T47D (cell line): ENCODE measurements around the gene UCHL1.

Source experiments
- DNase-seq, 2 experiments: peaks; one replicate each; pipeline versions ENCODE4 v3.0.0 to v3.0.0-alpha.2; 2011 to 2012; ENCODE audit warnings: low read depth in 1 of 2, low spot score in 1 of 2
- JUND ChIP-seq: IDR thresholded peaks from 2 replicates; pipeline ENCODE4 v1.6.1; 2012; ENCODE audit warnings: low read depth
- in situ Hi-C: cut with HindIII; loops from 2 replicates; pipeline ENCODE4 v1.10.0; 2016; ENCODE audit warnings: low sequenced_read_pairs, low pct_unique_long_range_greater_than_20kb

Gene UCHL1

DNA sequence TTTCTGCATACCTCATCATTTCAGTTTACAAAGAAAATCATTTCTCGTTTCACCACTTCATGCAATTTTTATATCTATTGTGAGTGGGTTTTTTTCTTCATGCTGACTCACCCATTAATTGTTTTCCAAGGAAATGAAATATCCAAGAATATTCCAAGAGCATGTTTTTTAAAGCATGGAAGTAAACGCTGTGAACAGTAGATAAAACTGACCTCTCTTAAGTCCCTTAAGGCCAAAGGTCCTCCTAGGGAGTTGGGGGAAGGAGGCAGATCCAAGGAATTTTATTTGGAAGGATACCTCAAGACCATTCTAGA lies 39.8 kb upstream of the UCHL1 start:
- in situ Hi-C loops: no loop called here
- no peak for TF ChIP-seq JUND
- DNase-seq: no peak

GRCh38 chr4:41217374-41217773 lies 39.4 kb upstream of the UCHL1 start:
- DNase-seq: no peak
- TF ChIP-seq JUND: no peak
- in situ Hi-C loops: no loop called here

GRCh38 chr4:41218703-41219102 lies 38.0 kb upstream of the UCHL1 start:
- in situ Hi-C loops: no loop called here
- no peak for DNase-seq
- no peak for TF ChIP-seq JUND

DNA sequence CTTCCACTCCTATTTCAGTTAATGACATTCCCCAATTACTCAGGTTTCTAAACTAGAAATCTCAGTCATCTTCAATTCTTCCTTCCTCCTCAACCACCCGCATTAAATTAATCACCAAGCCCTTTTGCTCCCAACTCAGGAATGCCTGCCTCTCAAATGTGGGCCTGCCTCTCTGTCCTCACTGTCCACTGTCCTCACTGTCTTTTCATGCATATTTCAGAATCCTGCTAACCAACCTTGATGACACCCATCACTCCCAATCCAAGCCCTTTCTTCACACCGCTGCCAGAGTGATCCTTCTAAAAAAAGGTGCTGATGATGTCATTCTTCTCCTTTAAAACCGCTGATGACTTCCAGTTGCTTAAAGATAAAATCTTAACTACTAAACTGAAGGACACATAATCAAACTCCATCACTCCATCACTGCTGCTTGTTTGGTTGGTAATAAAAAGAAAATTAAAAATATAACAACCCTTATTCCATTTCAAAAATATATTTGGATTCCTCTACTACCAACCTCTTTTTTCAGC lies 37.2 kb upstream of the UCHL1 start:
- in situ Hi-C loops: no loop called here
- DNase-seq: no peak
- no peak for TF ChIP-seq JUND

DNA sequence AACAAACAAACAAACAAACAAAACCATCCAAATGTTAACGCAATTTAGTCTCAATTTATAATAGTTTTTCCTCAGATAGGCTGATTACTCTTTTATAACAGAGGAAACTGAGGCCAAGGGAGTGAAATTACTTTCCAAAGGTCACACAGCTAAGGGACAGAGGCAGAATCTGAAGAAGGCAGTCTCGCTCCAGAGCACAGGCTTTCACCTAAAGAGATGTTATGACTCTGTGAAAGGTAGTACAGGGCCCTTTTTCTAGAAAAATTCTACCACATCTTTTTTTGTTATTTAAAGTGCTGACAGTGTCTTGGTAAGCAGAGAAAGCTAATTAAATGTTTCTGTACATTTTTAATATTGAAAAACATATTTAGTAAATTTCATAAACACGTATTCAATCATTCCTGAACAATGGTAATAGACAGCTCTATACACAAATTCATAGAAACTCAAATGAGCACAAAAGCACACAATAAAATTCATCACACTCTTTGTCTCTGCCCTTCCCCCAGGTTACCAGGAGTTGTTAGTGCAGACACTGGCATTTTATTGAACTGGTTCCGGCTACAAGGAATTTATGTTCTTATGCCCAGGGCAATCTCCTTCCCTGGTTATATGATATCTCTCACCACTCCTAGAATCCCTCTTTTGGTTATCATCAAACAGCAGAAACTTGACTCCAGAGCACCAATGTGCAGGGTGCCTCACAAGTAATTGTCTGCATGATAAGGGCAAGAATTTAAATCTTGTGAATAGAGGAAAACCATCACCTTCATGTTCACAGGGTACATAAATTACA lies 34.7 kb upstream of the UCHL1 start:
- DNase-seq: peak in 1 of 2 experiments; percentile 27
- in situ Hi-C loops: no loop called here
- no peak for TF ChIP-seq JUND

DNA sequence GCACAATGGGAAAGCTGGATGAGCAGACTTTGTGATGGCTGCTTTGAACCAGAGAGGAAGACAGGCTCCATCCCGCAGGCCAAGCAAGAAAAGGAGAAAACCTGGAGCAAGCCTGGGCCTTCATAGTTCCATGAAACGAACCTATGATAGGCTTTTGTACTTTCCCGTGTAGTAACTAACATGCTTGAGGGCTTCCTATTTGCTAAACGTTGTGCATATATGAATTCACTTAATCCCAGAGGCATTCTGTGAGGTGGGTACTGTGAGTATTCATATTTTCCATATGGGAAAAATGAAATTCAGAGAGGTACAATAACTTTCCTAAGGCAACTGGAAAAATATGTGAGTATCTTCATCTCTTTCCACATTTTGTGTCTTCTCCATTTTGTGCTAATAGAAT lies 28.8 kb upstream of the UCHL1 start:
- no peak for TF ChIP-seq JUND
- in situ Hi-C loops: no loop called here
- no peak for DNase-seq

DNA sequence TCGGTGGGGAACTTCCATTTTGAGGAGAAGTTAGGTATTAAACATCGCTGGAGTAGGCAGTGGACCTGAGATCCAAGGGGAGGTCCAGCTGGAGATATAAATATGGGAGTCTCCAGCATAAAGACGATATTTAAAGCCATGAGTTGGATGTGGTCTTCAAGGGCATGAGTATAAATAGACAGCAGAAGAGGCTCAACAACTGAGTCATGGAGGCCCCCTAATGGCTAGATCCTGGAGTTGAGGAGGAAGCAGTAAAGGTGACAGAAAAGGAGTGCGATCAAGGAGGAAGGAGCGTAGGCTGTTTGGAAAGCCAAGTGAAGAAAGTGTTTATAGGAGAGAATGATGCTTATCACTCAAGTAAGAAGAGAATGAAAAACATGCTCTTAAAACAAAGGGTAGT lies 24.3 kb upstream of the UCHL1 start:
- in situ Hi-C loops: no loop called here
- DNase-seq: peak in 1 of 2 experiments; percentile 17
- TF ChIP-seq JUND: no peak

GRCh38 chr4:41232856-41233255 lies 23.9 kb upstream of the UCHL1 start:
- DNase-seq: no peak
- TF ChIP-seq JUND: no peak
- in situ Hi-C loops: no loop called here

- in situ Hi-C loops: no loop called here
- TF ChIP-seq JUND: no peak
- DNase-seq: no peak
These were observed 20.7 kb upstream of the UCHL1 start for GRCh38 chr4:41236032-41236431.

DNA sequence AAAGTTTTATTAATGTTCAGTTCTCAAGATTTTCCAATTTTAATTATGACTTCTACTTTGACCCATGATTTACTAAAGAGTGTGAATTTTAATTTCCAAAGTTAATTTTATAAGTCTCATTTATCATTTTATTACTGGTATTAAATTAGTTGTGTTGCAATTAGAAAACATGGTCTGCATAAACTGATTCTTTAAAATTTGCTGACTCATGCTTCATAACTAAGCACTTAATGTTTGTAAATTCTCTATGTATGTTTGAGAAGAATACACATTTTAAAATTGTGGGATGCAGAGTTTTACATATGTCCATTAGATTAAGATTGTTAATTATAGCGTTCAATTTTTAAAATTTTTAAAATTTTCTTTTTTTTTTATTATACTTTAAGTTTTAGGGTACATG lies 20.2 kb upstream of the UCHL1 start:
- DNase-seq: no peak
- TF ChIP-seq JUND: no peak
- in situ Hi-C loops: no loop called here

DNA sequence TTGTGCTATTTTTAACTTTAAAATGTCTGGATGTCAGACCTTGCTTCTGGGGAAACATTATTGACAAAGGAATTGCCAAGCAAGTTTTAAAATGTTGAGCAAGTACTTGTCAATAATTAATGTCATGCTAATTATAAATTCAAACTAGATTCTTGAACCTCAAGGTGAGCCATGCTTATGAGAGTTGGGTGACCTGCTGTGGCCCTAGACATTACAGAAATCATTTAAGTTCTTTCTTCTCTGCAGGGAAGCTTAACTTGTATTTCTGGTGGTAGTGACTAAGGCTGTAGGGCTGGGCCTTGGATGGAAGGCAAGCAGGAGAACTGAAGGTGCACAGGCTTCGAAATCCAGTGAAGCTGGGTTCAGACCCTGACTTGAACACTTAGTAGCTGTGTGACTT lies 14.8 kb upstream of the UCHL1 start:
- in situ Hi-C loops: no loop called here
- no peak for TF ChIP-seq JUND
- no peak for DNase-seq

GRCh38 chr4:41245983-41246382 lies 10.7 kb upstream of the UCHL1 start:
- no peak for TF ChIP-seq JUND
- DNase-seq: no peak
- in situ Hi-C loops: no loop called here

DNA sequence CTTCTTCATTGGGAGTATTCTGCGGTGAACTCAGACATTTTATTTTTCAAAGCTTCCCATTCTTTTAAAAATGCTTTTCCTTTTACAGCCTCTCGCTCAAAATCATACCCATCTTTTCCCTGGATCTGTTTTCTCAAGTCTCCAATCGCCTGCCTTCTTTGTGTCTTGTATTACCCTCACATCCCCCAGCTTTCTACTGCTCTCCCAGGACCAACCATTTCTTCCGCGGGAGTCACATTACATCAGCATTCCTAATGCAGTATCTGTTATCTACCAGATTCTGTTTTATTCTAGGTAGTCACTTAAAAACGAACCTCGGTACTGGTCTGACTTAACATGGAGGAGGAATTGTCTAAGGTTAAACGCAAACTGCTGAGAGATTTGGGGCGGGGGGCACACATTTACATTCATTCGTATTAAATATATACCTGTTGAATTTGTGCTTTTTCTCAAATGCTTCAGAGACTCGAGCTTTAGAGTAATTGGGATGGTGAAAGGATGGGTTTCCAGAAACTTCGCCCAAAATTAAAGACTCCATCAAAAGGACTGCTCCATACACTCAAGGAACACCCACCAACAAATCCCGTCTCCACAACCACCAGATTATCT lies 493 bp upstream of the UCHL1 start:
- no peak for DNase-seq
- in situ Hi-C loops: no loop called here
- no peak for TF ChIP-seq JUND
